Upper lobe of right lung (tissue), 1 donor: ENCODE data around the gene AGR3. TPM values are rescaled to one million over a fixed set of nuclear protein-coding genes. Genes with fewer than 3 reads are reported as not detected.

Source experiments
- ATAC-seq: fragments of 200-7000 bp; cut with Tn5 transposase; one replicate; pipeline ENCODE4 v1.9.1; 2020; ENCODE audit warnings: mild to moderate bottlenecking, moderate library complexity
- DNase-seq: peaks from one replicate; pipeline ENCODE4 v3.0.0-alpha.2; 2020
- H3K27ac ChIP-seq: fragments of 200-600 bp; one replicate; pipeline ENCODE4 v1.8.0; 2022
- H3K27me3 ChIP-seq: fragments of 200-600 bp; one replicate; pipeline ENCODE4 v1.8.0; 2022; ENCODE audit warnings: mild to moderate bottlenecking
- H3K36me3 ChIP-seq: fragments of 200-600 bp; one replicate; pipeline ENCODE4 v1.8.0; 2022
- H3K4me1 ChIP-seq: fragments of 200-600 bp; one replicate; pipeline ENCODE4 v1.8.0; 2022
- H3K4me3 ChIP-seq: fragments of 200-600 bp; one replicate; pipeline ENCODE4 v1.8.0; 2022; ENCODE audit warnings: mild to moderate bottlenecking
- H3K9me3 ChIP-seq: fragments of 200-600 bp; one replicate; pipeline ENCODE4 v1.8.0; 2022
- CTCF ChIP-seq: fragments of 200-600 bp; IDR thresholded peaks from one replicate; pipeline ENCODE4 v1.8.0; 2022; ENCODE audit warnings: antibody characterized with exemption
- intact Hi-C: fragments of 100-400 bp; cut with DNase I; formaldehyde crosslinking; loops from one replicate; pipeline ENCODE4 v1.11.0; 2022
- total RNA-seq: library from RNA; stranded (reverse); fragmentation: NEBNext Ultra II Directional; extraction: Animal tissue kit (Norgen Biotek cat#: 25700); gene quantifications from one replicate; pipeline ENCODE4 v1.2.1, GENCODE V29; 2021
- donor health status: DM: no; HTN: yes; CAD: no; lungs with severe emphysema.

AGR3 gene
- total RNA-seq, 1 donor from 2014 or later = 37.2 TPM

GRCh38 chr7:16925609-16926008 lies 43.8 kb upstream of the AGR3 start:
- no peak overlapping the region for H3K27ac ChIP-seq
- H3K4me3 ChIP-seq = no peak overlapping the region
- no peaks in the 10 kb centered on the region for H3K9me3 ChIP-seq
- DNase-seq = no peak
- H3K27me3 ChIP-seq = no peaks in the 10 kb centered on the region
- H3K36me3 ChIP-seq = no peaks in the 10 kb centered on the region
- no peak for TF ChIP-seq CTCF
- no peak for ATAC-seq
- peaks cover 4% of the 10 kb centered on the region for H3K4me1 ChIP-seq
- intact Hi-C loops = no loop called here

- Histone ChIP-seq H3K4me3 (no peak overlapping the region), H3K27ac (no peak overlapping the region), H3K9me3 (no peaks in the 10 kb centered on the region), H3K36me3 (no peaks in the 10 kb centered on the region), H3K4me1 (peaks cover 4% of the 10 kb centered on the region), H3K27me3 (no peaks in the 10 kb centered on the region)
- ATAC-seq (no peak), DNase-seq (no peak)
- no peak for TF ChIP-seq CTCF
- intact Hi-C loops = no loop called here
Measured at GRCh38 chr7:16923019-16923418, 41.2 kb upstream of the AGR3 start.

- H3K27ac ChIP-seq = peak overlapping the region; percentile 61
- peak; percentile 66 for ATAC-seq
Measured at GRCh38 chr7:16921644-16922257, 40.0 kb upstream of the AGR3 start.

GRCh38 chr7:16921151-16921550 lies 39.4 kb upstream of the AGR3 start:
- no peak for DNase-seq
- intact Hi-C loops = no loop called here
- no peak for TF ChIP-seq CTCF
- peak overlapping the region; percentile 61 for H3K27ac ChIP-seq
- peak; percentile 28 for ATAC-seq
- H3K9me3 ChIP-seq = no peaks in the 10 kb centered on the region
- H3K27me3 ChIP-seq = no peaks in the 10 kb centered on the region
- no peak overlapping the region for H3K4me3 ChIP-seq
- no peaks in the 10 kb centered on the region for H3K36me3 ChIP-seq
- no peaks in the 10 kb centered on the region for H3K4me1 ChIP-seq

More at GRCh38 chr7:16921644-16922257, 40.0 kb upstream of the AGR3 start:
- Histone ChIP-seq H3K36me3 (no peaks in the 10 kb centered on the region), H3K9me3 (no peaks in the 10 kb centered on the region), H3K4me3 (no peak overlapping the region), H3K4me1 (no peaks in the 10 kb centered on the region), H3K27me3 (no peaks in the 10 kb centered on the region)
- intact Hi-C loops = no loop called here
- no peak for DNase-seq
- no peak for TF ChIP-seq CTCF

GRCh38 chr7:16919440-16919839 lies 37.7 kb upstream of the AGR3 start:
- no peaks in the 10 kb centered on the region for H3K36me3 ChIP-seq
- H3K4me1 ChIP-seq = no peaks in the 10 kb centered on the region
- TF ChIP-seq CTCF = no peak
- intact Hi-C loops = no loop called here
- no peak for DNase-seq
- H3K9me3 ChIP-seq = no peaks in the 10 kb centered on the region
- no peaks in the 10 kb centered on the region for H3K27me3 ChIP-seq
- ATAC-seq = no peak
- no peak overlapping the region for H3K4me3 ChIP-seq
- no peak overlapping the region for H3K27ac ChIP-seq
